ENCODE measurements around the gene CLCN6. TPM values are rescaled to one million over a fixed set of nuclear protein-coding genes. Genes with fewer than 3 reads are reported as not detected.

CLCN6 gene
- polyA plus RNA-seq, 2 of the 4 experiments (the other 2 are of a cell fraction) = 5.7 to 9.0 TPM

GRCh38 chr1:11833497-11833896, 27.5 kb downstream of the CLCN6 start:
- H3K4me3 ChIP-seq = no peak overlapping the region
- no peaks in the 10 kb centered on the region for H3K9me3 ChIP-seq
- ATAC-seq (no peak), FAIRE-seq (no peak), DNase-seq (ENCODE audit: low read depth in 1 of 2, low spot score in 1 of 2) (no peak)
- H3K27ac ChIP-seq = no peak overlapping the region
- TF ChIP-seq GATA3 (IDR thresholded peaks at IDR 0.05; ENCODE audit: borderline replicate concordance) (no peak), CHD4 (IDR thresholded peaks at IDR 0.05; ENCODE audit: borderline replicate concordance) (no peak), ZNF302 (CRISPR knock-in tag; IDR thresholded peaks at IDR 0.05) (no peak), RAD21 (conservative IDR thresholded peaks at IDR 0.05 in 1 of 2, IDR thresholded peaks at IDR 0.05 in 1 of 2) (no peak), JUN (IDR thresholded peaks at IDR 0.05) (no peak), KDM1A (IDR thresholded peaks at IDR 0.05; ENCODE audit: low read depth) (no peak), HEYL (CRISPR knock-in tag; IDR thresholded peaks at IDR 0.05) (no peak), HOXB5 (CRISPR knock-in tag; IDR thresholded peaks at IDR 0.05) (no peak), NFE2L2 (conservative IDR thresholded peaks at IDR 0.05; ENCODE audit: low read length) (no peak), REST (IDR thresholded peaks at IDR 0.05) (no peak)
- TF ChIP-seq, protein P1, sequence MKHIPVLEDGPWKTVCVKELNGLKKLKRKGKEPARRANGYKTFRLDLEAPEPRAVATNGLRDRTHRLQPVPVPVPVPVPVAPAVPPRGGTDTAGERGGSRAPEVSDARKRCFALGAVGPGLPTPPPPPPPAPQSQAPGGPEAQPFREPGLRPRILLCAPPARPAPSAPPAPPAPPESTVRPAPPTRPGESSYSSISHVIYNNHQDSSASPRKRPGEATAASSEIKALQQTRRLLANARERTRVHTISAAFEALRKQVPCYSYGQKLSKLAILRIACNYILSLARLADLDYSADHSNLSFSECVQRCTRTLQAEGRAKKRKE (CRISPR knock-in tag; IDR thresholded peaks at IDR 0.05; ENCODE audit: low read depth) = no peak
- 84% methylated on average over 6 of the region's 8 CpGs for WGBS (ENCODE audit: missing lambda C conversion rate)
- no peaks in the 10 kb centered on the region for H3K4me1 ChIP-seq
- ChIA-PET POLR2A (no interaction called here), CTCF (interaction anchor here (1.2 to 1.5 kb wide), 2 partner anchors 59 to 61 kb away, joined by 4 read pairs; no protein-coding TSS in a partner anchor)
- no peak overlapping the region for H3K4me2 ChIP-seq

DNA sequence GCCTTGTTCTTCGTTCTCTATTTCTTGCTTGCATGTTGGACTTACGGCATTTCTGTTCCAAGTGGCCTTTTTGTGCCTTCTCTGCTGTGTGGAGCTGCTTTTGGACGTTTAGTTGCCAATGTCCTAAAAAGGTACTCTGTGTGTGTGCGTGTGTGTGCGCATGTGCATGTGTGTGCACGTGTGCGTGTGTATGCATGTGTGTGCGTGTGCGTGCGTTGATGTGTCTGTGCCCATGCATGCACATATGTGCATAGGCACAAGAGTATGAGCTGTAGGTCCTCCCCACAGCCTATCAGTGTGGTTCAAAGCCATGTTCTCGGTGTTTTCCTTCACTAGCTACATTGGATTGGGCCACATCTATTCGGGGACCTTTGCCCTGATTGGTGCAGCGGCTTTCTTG, 27.9 kb downstream of the CLCN6 start:
- Histone ChIP-seq H3K4me3 (no peak overlapping the region), H3K4me2 (no peak overlapping the region), H3K4me1 (no peaks in the 10 kb centered on the region), H3K27ac (no peak overlapping the region), H3K9me3 (no peaks in the 10 kb centered on the region)
- FAIRE-seq (no peak), ATAC-seq (no peak), DNase-seq (ENCODE audit: low read depth in 1 of 2, low spot score in 1 of 2) (no peak)
- ChIA-PET CTCF (interaction anchor here (1.2 to 1.5 kb wide), 2 partner anchors 59 to 60 kb away, joined by 4 read pairs; no protein-coding TSS in a partner anchor), POLR2A (no interaction called here)
- TF ChIP-seq EP300 (IDR thresholded peaks at IDR 0.05) = no peak
- WGBS (ENCODE audit: missing lambda C conversion rate) = 90% methylated on average over 13 of the region's 13 CpGs

DNA sequence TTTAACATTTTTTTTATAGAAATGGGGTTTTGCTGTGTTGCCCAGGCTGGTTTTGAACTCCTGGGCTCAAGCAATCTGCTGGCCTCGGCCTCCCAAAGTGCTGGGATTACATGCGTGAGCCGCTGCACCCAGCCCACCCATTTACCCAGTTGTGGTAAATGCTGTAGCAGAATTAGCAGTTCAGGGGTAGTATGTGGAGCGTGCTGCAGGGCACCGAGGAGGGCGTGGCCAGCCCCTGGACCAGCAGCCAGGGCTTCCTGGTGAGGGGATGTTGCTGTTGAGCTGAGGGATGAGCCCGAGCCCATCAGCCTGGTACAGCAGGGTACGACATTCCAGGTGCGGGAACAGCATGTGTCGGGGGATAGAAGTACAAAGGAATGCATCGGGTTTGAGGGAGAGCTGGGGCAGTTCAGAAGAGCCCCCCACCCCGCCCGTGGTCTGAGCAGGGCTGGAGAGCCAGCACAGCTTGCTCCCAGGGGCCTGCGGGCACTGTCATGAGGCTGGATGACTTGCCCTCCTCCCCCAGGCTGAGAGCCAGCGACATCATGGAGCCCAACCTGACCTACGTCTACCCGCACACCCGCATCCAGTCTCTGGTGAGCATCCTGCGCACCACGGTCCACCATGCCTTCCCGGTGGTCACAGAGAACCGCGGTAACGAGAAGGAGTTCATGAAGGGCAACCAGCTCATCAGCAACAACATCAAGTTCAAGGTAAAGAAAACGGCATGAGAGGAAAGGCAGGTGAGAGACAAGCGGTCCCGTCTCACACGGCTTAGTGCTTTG, 29.6 kb downstream of the CLCN6 start:
- Histone ChIP-seq H3K27ac (no peak overlapping the region), H3K4me2 (no peak overlapping the region), H3K4me1 (no peaks in the 10 kb centered on the region), H3K4me3 (no peak overlapping the region), H3K9me3 (no peaks in the 10 kb centered on the region)
- FAIRE-seq (no peak), ATAC-seq (no peak), DNase-seq (ENCODE audit: low read depth in 1 of 2, low spot score in 1 of 2) (no peak)
- 88% methylated on average over 20 of the region's 28 CpGs for WGBS (ENCODE audit: missing lambda C conversion rate)
- CTCF ChIA-PET = interaction anchor here (1.0 to 5.6 kb wide), 5 partner anchors 18 to 195 kb away, joined by 3 to 48 read pairs (median 4); no protein-coding TSS in a partner anchor
- TF ChIP-seq CTCF (IDR thresholded peaks at IDR 0.05) (no peak), ZFP36 (IDR thresholded peaks at IDR 0.05; ENCODE audit: borderline replicate concordance, partially characterized antibody) (no peak), SMC3 (IDR thresholded peaks at IDR 0.05) (no peak), CHD2 (IDR thresholded peaks at IDR 0.05; ENCODE audit: low read length, partially characterized antibody) (no peak), BHLHE40 (IDR thresholded peaks at IDR 0.05; ENCODE audit: low read depth, low read length) (no peak), ESRRA (IDR thresholded peaks at IDR 0.05; ENCODE audit: borderline replicate concordance, low read length) (no peak), HOXB5 (CRISPR knock-in tag; IDR thresholded peaks at IDR 0.05) (no peak), JUNB (IDR thresholded peaks at IDR 0.05) (no peak), SREBF2 (IDR thresholded peaks at IDR 0.05) (no peak), ZC3H11A (IDR thresholded peaks at IDR 0.05) (no peak), HDAC2 (IDR thresholded peaks at IDR 0.05) (no peak)
- POLR2A ChIA-PET = interaction anchor here (2.2 kb wide), 1 partner anchor 72 kb away, joined by 10 read pairs; no protein-coding TSS in a partner anchor

All from A549 (cell line).